ENCODE measurements around the gene PFKFB3. TPM values are rescaled to one million over a fixed set of nuclear protein-coding genes. Genes with fewer than 3 reads are reported as not detected.

The PFKFB3 gene
- total and polyA plus RNA-seq, 9 of the 15 experiments (the other 6 are each of a cell fraction or from before 2014, with no cell fraction given) = 0.46 to 21.6 (median 7.8) TPM

- Histone ChIP-seq H3K4me3 (no peak overlapping the region), H3K27me3 (ENCODE audit: control insufficient read depth in 2 of 2, insufficient read depth in 2 of 2, low read length in 2 of 2) (peaks cover 3 to 6% of the 10 kb centered on the region in 2 experiments; a peak in 1 of 5 replicates), H4K20me1 (replicated peaks; ENCODE audit: control insufficient read depth, insufficient read depth, low read length) (no peaks in the 10 kb centered on the region), H2AFZ (ENCODE audit: low read depth, low read length) (no peak overlapping the region), H3K9me3 (replicated peaks; ENCODE audit: control insufficient read depth, insufficient read depth, low read depth, low read length) (no peaks in the 10 kb centered on the region), H3K9me1 (ENCODE audit: control insufficient read depth, insufficient read depth, low read length) (no peaks in the 10 kb centered on the region), H3K4me1 (replicated peaks in 1 of 2; ENCODE audit: control insufficient read depth in 2 of 2, insufficient read depth in 2 of 2, low read length in 2 of 2) (peaks cover 0 to 5% of the 10 kb centered on the region in 2 experiments; a peak in 2 of 5 replicates), H3K27ac (ENCODE audit: extremely low read depth, low read depth, low read length) (no peak overlapping the region), H3K36me3 (ENCODE audit: control insufficient read depth, insufficient read depth, low read length) (no peaks in the 10 kb centered on the region), H3K9ac (ENCODE audit: insufficient read depth in 1 of 2, low read depth in 2 of 2, low read length in 2 of 2) (no peak overlapping the region), H3K79me2 (ENCODE audit: control insufficient read depth, insufficient read depth, low read length) (no peaks in the 10 kb centered on the region), H3K4me2 (ENCODE audit: insufficient read depth, low read length) (no peak overlapping the region)
- intact Hi-C loops (cut with micrococcal nuclease) (no loop called here), in situ Hi-C loops (cut with MboI) (no loop called here)
- ATAC-seq (no peak), FAIRE-seq (no peak), DNase-seq (ENCODE audit: extremely low read depth in 1 of 4, low spot score in 3 of 4) (no peak)
- CTCF ChIA-PET (ENCODE audit: low intra/inter-chr PET ratio) = no interaction called here
- 29% methylated on average over 7 of the region's 7 CpGs for WGBS (ENCODE audit: insufficient coverage, low coverage, missing lambda C conversion rate)
- POLR2A ChIA-PET = no interaction called here
- no TSS peak for BruUV-seq (replicated peaks)
- TF ChIP-seq HMG20A (CRISPR knock-in tag; conservative IDR thresholded peaks at IDR 0.05) = no peak
- no peak for TF ChIP-seq PATZ1 (CRISPR knock-in tag; IDR thresholded peaks at IDR 0.05; ENCODE audit: borderline replicate concordance)
- no peak for TF ChIP-seq RBM14 (IDR thresholded peaks at IDR 0.05; ENCODE audit: borderline replicate concordance, insufficient read depth, low read depth, low read length)
- TF ChIP-seq SFPQ (IDR thresholded peaks at IDR 0.05; ENCODE audit: low read depth, low read length) = no peak
- TF ChIP-seq ZNF586 (CRISPR knock-in tag; conservative IDR thresholded peaks at IDR 0.05) = no peak
- TF ChIP-seq HOXB6 (CRISPR knock-in tag; IDR thresholded peaks at IDR 0.05; ENCODE audit: borderline replicate concordance) = no peak
- no peak for TF ChIP-seq RREB1 (CRISPR knock-in tag; IDR thresholded peaks at IDR 0.05)
- TF ChIP-seq ZKSCAN3 (CRISPR knock-in tag; IDR thresholded peaks at IDR 0.05) = no peak
- TF ChIP-seq SUPT5H (IDR thresholded peaks at IDR 0.05) = no peak
- TF ChIP-seq OTX1 (CRISPR knock-in tag; IDR thresholded peaks at IDR 0.05) = no peak
- no peak for TF ChIP-seq CBX1 (IDR thresholded peaks at IDR 0.05; ENCODE audit: low read depth)
These were observed 68.2 kb downstream of the PFKFB3 start for GRCh38 chr10:6270951-6271350.
